DMS53 (cell line): ENCODE results near the gene KCNC2.

Experiments
- DNase-seq: peaks from one replicate; lab custom pipeline; 2025; lab: John Stamatoyannopoulos, UW

The KCNC2 gene

DNA sequence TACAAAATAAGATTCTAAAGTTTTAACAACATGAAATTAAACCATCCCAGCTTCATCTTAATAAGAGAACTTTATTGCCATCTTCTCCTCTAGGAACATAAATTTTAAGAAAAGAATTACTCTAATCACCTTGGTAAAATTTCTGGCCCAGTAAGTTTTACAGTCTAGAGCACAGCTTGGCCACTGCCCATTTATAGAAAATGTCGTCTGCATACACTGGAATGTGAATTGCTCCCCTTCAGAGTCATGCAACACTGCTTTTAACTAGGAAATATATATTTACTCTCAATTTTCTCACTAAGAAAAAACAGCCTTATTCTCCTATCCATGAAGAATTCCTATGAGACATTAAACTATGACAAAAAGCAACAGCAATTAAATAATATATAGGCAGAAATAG is 48.2 kb downstream of the KCNC2 start:
- no peak for DNase-seq

DNA sequence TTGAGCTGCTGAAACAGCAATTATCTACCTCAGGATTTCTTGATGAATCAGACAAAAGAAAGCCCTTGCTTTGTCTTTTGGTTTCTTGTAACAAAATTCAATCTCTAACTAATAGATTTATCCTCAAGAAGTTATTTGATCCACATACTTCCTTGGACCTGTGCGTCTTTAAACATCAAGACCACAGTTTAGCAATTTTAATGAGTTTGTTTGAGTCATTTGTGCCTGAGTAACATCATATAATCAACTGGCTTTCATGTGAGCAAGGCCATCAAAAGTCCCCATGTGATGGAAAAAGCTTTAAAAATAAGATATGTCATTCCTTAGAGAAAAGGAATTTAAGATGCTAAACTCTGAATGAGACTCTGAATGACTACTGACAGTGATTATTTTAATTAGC is 52.3 kb downstream of the KCNC2 start:
- DNase-seq, result no peak

DNA sequence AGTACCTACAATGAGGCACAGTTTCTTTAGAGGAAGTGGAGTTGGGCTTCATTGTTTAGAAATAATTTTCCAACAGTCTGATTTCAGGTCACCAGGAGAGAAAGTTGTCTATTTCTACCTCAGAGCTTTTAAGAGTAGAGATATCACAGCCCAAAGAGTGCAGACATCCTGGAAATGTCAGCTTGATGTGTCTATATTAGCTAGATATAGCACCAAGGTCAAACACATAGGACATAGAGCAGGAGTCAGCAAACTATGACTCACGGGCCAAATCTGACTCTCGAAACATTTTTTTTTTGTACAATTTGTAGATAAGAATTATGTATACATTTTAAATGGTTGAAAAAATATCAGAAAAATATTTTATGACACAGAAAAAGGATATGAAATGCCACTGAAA is 53.7 kb downstream of the KCNC2 start:
- DNase-seq, result peak; percentile 30

DNA sequence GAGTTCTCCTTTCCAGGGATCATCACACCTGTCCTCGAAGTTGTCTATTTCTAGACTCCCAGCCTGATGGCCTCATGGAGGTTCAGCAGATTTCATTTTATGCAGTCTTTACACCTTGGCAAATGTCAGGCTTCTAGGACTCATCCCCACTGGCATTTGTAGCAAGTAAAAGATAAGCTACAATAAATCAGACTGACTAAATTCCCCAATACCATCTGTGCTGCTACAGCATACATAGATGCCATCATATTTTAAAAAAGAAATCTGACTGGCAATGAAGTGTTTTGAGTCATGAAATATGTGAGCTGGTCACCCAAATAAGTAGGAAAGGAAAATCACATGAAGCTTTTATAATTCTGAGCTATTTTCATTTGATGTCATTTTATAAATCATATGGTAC is 55.3 kb downstream of the KCNC2 start:
- DNase-seq, result no peak

DNA sequence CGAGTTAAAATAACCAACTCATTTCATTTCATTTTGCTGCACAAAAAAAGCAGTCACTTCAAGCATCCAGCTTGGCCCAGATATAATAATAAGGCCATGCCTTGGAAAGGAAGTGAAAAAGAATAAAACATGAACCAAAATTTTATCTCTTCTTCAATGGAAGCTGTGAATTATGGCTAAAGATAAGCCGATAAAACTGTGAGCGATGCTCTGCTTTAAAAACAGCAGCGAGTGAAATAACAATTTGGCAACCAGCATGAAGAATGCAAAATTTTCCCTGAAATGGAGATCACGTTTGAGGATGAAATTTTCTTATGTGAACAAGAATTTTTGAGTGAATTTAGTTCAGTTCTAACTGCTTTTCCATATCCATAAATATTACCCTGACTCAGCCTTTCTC is 70.4 kb downstream of the KCNC2 start:
- DNase-seq, result no peak

DNA sequence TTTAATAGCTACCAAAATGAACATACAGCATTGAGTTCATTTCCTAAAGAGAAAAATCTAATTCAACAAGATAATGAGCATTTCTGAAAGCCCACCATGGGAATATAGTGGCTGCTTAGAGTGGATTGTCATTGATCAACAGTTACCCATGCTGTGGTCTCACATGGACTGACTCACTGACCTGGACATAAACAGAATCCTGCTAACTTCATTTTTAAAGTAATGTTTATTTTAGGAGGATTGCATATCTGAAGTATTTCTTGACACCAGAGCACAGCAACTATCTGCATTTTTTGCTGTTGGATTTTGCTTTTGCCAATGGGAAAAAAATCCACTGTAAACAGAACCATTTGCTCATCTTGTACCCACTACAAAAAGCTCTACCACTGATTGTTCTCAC is 71.7 kb downstream of the KCNC2 start:
- no peak for DNase-seq

DNA sequence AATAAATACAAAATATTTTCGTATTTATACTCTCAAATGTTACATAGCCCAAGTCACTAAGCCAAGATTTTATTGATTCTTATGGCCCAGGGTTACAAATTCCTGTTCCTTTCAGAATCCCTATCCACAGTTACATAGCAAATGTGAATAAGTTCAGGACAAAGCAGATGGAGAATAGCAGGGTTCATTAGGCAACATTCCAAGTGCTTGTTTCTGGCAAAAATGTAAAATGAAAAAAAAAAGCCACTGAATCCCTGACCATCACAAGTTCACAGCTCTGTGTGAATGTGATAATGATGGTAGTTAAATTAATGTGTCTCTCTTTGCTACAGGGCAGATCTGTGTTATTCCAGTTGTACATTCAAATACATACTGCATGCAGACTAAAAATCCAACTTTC is 74.6 kb downstream of the KCNC2 start:
- DNase-seq, result no peak

DNA sequence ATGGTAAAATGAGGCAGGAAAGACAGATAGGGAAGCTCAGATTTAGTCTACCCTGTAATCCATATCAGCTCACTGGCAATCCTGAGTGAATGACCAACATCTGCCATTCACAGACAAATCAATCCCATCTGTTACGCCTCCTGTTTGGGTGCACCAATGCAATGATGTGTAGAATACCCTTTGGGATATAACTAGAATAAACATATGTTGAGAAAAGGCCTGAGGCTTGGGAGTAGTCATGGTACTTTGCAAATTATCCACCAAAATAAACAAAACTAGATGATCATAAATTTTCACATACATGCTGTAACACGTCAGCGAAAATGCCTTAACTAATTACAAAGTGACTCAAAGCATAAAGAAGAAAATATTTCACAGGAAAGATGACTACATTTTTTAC is 78.8 kb downstream of the KCNC2 start:
- no peak for DNase-seq

DNA sequence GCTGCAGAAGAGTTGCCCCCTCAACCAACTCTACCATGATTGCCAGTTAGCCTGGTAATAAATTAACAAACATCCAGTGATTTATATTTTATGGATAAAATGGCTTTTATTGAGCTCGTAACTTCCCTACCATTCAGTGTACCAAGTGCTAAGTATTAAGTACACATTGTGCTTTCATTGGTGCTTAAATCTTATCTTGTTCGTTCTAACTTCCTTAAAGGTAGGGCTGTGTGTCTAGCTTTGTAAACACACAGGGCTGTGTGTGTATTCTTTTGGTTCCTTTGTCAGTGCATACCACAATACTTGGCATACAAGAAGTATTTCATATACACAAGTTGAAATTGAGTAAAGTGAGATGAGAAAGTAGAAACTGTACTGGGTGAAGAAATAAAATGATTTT is 80.4 kb downstream of the KCNC2 start:
- no peak for DNase-seq

DNA sequence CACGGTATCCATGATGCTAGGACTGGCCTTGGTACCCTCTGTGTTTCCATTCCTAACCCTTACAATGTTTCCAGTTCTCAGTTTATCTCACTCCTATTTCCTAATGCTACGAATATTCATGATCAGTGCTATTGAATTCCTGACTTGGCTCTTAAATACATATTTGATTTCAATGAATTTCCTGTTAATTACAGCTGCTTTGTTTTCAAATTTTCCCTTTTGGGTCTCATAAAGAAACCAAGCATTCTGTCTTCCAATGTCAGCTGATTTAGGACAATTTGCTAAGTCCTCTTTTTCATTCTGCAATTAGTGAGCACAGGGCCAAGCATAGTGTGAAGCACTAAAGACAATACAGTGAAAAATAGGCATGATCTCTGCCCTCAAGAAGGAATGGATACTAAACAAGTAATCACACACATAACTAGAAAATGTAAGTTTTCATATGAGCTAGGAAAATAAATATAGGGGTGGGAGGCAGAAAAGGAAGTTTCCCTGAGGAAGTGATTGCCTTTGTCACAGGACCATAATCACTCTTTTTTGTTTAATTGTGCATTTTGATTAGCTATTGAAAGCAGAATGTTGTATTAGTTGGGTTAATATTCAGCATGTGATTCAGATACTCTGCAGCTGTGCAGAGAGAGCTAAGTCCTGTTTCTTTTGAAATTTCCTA is 88.5 kb downstream of the KCNC2 start:
- no peak for DNase-seq

DNA sequence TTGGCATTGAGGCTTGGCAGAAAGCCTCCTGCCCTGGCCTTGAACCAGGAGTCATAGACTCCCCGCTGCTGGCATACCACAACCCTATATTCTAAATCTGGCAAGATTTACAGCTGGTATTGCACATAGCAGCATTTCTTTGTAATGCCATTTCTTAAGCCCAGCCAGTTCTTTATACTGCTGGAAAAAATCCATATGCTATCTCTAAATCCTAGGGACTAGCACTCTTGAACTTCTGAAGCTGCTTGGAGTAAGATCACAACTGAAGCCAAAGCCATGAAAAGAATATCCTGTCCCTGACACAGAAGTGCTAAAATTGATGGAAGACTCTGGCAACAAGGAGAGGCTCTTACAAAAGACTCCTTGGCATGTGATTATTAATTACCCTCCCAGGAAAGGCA is 89.3 kb downstream of the KCNC2 start:
- no peak for DNase-seq

DNA sequence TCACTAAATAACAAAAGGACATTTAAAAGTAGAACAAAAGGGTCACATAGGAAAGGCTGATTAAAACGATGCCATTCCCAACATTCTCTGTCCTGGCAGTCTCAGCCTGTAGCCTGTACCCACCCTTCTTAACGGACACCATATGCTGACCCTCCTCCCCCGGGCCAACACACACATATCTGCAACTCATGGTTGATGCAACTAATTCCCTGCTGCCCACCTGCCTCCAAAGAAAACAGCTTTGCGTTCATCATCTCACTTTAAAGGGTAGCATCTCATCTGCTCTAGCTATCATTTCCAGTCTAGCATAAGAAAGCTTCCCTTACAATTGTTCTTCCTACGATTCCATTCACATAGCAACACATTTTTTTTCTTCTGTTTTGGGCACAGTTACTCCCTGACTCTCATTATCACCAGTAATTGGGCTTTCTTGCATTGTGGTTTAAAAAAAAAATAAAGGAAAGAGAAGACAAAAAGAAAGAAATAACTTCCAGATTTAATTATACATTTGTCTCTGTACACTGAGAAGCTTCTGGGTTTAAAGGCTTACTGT is 92.9 kb downstream of the KCNC2 start:
- DNase-seq, result no peak

DNA sequence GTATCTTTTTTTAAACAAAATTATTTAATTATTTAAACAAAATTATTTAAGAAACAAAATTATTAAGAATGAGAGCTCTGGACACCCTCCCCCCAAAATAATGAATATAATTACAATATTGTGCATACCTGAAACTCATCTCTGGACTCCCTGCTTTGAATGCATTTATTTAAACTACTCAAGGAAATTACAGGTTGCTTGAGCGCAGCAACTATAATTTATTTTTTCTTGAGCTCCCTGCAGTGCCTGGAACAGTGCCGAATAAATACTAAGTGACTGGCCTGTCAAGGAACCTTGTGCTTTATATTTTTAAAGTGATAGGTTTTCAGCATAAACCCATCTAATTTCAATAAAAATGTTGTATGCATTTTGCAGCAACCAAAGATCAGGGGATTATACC is 93.9 kb downstream of the KCNC2 start:
- no peak for DNase-seq

DNA sequence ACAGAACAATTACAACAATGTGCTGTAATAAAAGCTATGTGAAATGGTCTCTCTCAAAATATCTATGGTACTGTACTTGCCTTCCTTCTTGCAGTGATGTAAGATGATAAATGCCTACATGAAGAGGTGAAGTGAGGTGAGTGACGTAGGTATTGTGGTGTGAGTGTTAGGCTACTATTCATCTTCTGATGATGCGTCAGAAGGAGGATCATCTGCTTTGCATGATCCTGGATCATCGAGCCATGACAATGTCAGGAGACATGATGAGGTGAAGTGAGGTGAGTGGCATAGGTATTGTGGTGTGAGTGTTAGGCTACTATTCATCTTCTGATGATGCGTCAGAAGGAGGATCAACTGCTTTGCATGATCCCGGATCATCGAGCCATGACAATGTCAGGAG is 105.8 kb downstream of the KCNC2 start:
- no peak for DNase-seq

DNA sequence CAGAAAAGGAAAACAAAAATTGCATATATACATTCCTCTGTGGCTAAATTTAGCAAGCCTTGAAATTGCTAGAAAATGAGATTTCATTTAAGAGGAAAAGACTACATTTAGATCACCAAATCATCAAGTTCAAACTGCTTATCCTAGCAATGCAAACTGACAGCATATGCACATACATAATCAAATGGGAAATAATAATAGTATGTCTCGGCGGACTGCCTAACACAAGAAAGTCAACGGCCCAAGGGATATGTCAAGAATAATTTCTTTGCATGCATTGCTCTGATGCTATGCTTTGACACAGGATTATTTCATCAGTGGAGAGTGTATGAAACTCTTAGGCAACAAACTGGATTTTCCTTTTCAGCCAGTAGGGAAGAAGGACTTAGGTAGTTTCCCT is 107.9 kb downstream of the KCNC2 start:
- no peak for DNase-seq

DNA sequence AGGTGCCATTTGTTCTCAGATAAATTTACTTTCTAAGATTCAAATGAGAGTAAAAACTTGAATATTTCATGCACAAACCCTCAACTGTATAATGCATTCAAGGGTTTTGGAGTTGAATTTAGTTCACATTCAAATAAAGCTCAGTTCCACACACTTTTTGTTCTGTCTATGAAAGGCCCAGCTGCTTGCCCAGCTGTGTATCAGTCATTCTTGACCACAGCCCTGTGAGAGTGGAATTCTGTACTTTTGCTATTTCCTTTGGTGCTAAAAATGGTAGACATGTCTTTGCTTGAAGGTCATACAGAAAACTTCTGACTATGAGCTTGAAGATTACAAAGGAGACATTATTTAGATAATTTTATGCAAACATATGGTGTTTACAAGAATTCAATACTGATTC is 110.4 kb downstream of the KCNC2 start:
- DNase-seq, result no peak

DNA sequence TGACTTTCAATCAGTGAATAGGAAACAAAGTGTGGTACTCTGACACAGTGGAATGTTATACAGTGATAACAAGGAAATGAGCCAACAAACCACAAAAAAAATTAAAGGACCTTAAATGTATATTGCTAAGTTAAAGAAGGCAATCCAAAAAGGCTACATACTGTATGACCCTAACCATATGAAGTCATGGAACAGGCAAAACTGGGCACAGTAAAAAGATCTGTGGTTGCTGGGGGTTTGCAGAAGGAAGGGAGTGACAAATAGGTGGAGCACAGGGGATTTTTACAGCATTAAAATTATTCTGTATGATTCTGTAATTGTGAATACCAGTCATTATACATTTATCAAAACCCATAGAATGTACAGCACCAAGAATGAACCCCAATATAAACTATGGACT is 112.6 kb downstream of the KCNC2 start:
- DNase-seq, result no peak

DNA sequence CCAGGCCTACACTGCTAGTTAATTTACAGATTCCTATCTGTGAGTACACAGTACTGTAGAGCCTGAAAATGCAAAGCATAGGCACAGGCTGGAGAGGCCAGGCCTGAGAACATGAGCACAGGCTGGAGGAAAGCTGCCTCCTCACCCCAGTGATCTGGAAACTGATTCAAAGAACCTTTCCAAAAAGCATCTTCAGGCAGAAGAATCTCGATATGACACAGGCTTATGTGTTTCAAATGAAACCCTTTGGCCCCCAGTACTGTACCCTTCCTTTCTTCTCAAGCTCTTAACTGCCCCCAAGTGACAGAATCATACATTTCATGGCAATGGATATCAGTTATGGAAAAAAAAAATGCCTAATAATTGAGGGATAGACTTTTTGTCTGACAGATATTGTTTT is 122.0 kb downstream of the KCNC2 start:
- peak; percentile 57 for DNase-seq

DNA sequence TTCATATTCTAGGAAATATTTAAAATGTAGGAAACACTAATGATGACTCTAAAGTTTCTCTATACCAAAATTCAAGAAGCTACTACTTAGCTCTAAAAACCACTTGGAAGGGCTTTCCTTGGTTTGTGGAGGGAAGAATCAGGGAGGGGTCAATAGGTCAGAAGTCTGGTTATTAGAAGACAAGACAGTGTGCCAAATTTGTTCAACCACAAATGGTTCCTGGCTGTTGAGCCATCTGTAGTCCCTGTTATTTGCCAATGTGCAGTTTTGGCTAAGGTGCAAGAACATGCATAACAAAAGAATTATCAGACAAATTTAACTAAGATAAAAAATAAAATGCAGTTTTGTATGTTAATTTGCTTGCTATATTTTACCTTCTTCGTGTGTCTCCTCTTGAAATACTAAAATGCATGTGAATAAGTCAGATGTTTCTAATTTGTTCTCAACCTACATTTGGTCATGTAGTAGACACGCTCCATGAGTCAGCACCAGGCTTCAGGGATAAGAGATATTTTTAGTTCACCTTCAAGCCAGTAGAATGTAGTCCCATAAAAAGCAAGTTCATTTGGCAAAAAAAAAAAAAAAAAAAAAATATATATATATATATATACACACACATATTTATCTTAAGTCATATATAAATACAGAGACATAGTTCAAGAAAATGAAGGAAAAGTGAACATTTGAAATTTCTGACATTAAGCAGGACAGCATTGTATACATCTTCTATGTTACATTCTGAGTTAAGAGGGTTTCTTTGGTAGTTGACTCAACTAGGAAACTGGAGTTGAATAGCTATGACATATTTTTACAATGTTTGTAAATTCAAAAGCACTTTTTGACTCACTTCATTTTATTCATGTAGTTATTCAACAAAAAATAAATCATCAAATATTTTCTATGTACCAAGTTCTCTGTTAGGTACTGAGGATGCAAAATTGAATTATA is 123.3 kb downstream of the KCNC2 start:
- no peak for DNase-seq

DNA sequence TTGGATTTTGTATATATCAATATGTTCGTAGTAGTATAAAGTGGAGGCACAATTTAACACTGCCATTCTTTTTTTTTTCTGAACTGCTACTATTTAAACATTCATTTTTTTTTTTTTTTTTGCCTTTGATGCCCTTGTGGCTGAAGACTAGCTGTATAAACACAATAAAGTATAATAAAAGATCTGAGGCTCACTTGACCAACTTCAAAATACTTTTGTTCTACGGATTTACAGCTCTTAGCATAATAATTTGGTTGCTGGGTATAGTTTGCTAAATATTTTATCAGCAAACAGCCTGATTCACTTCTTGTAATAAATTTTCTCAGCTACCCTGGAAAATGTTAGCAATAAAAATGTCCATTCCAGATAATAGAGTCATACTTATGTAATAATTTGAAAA is 128.3 kb downstream of the KCNC2 start:
- no peak for DNase-seq

DNA sequence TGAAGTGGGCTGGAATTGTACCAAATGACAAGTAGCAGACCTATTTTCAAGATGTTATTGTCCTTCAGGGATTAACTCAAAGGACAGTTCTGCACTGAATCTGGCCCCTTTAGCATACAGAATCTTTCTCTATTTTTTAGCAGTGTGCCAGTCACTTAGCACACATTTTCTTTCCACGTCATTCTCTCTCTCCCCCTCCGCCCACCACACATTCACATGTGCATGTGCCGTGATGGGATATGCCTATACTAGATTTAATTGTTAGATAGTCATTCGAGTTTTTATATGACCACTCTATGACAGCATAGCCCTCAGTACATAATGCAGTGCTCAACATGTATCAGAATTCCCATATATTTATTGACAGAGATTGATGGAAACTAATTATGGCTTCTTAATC is 129.1 kb downstream of the KCNC2 start:
- DNase-seq, result no peak

DNA sequence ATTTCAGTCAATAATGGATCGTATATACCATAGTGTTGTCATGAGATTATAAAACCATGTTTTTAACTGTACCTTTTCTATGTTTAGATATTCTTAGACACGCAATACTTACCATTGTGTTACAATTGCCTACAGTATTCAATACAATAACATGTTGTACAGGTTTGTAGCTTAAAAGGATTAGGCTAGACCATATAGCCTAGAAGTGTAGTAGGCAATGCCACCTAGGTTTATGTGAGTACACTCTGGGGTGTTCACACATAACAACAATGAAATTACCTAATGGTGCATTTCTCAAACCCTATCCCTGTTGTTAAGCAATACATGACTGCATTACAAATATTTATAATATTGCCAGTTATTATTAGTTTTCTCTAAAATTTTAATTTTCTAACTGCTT is 144.2 kb downstream of the KCNC2 start:
- DNase-seq, result no peak

DNA sequence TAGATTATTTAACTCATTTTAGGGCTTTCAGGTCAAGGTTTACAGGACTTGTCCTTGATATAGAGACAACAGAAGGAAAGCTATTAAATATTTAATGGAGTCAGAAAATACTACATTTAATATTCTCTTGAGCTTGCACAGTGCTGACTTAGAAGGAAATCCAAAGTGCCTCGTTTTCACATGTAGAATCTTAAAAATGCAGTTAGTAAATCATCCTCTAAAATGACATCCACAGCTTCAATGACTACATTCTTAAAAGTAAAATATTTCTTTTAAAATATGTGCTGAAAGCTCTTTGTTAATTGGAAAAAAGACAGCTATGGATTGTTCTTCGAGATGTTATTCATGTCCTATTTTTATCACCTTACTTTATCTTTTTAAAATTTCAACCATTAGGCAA is 146.9 kb downstream of the KCNC2 start:
- no peak for DNase-seq
